GM12864 (cell line): ENCODE measurements around the gene ERI3.

ENCODE experiments used
- DNase-seq: peaks from one replicate; pipeline ENCODE4 v3.0.0-alpha.2; 2011; ENCODE audit warnings: low read depth
- H3K4me3 ChIP-seq: 2 replicates; pipeline ENCODE4 v1.5.1; 2011; ENCODE audit warnings: mild to moderate bottlenecking, low read depth, low read length, control low read depth
- TF ChIP-seq, protein P1 (sequence below): IDR thresholded peaks from 2 replicates; pipeline ENCODE4 v1.5.1; 2011; ENCODE audit warnings: low read depth, mild to moderate bottlenecking, moderate library complexity, low read length, control low read depth, inconsistent platforms; ENCODE audit errors: missing control alignments

Gene ERI3

DNA sequence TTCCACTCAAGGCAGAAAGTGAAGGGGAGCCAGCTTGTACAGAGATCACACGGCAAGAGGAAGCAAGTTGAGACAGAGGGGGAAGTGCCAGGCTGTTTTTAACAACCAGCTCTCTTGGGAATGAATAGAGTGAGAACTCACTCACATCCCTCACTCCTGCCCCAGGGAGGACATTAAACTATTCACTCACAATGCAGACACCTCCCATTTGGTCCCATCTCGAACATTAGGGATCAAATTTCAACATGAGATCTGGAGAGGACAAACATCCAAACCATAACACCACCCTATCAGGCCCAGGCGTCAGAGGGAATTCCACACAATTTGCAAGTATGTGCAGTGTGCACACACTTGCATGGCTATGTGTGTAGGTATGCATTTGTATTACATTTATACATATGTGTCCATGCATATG is 79.1 kb downstream of the ERI3 start:
- H3K4me3 ChIP-seq, result no peak overlapping the region
- DNase-seq, result no peak
- TF ChIP-seq, protein P1, sequence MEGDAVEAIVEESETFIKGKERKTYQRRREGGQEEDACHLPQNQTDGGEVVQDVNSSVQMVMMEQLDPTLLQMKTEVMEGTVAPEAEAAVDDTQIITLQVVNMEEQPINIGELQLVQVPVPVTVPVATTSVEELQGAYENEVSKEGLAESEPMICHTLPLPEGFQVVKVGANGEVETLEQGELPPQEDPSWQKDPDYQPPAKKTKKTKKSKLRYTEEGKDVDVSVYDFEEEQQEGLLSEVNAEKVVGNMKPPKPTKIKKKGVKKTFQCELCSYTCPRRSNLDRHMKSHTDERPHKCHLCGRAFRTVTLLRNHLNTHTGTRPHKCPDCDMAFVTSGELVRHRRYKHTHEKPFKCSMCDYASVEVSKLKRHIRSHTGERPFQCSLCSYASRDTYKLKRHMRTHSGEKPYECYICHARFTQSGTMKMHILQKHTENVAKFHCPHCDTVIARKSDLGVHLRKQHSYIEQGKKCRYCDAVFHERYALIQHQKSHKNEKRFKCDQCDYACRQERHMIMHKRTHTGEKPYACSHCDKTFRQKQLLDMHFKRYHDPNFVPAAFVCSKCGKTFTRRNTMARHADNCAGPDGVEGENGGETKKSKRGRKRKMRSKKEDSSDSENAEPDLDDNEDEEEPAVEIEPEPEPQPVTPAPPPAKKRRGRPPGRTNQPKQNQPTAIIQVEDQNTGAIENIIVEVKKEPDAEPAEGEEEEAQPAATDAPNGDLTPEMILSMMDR, result no peak

DNA sequence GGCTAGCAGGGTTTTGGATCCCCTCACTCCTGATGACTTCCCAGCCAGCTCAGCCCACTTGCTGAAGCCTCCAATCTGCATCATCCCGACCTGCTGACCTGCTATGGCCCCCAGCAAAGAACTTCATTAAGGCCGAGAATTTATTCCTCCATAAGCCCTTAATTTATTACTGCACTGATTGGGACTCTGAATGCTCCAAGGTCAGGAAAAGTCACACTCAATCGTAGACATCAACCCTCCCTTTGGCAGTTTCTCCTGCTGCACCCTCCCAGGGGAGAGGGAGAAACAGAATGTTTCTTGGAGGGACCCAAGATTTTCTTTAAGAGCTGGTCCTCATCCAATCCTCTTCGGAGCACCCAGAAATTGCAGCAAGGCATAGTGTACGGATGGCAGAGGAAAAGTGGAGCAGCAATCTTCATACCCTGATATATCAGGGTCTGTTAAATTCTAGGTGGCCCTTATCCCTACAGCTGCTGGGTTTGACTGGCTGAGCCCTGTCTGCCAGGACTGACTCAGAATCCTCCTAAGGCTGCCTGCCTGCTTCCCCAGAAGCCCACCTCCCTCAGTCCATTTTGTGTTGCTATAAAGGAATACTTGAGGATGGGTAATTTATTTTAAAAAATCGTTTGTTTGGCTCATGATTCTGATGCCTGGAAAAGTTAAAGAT is 79.6 kb downstream of the ERI3 start:
- H3K4me3 ChIP-seq, result no peak overlapping the region
- no peak for DNase-seq
- TF ChIP-seq, protein P1, result no peak

DNA sequence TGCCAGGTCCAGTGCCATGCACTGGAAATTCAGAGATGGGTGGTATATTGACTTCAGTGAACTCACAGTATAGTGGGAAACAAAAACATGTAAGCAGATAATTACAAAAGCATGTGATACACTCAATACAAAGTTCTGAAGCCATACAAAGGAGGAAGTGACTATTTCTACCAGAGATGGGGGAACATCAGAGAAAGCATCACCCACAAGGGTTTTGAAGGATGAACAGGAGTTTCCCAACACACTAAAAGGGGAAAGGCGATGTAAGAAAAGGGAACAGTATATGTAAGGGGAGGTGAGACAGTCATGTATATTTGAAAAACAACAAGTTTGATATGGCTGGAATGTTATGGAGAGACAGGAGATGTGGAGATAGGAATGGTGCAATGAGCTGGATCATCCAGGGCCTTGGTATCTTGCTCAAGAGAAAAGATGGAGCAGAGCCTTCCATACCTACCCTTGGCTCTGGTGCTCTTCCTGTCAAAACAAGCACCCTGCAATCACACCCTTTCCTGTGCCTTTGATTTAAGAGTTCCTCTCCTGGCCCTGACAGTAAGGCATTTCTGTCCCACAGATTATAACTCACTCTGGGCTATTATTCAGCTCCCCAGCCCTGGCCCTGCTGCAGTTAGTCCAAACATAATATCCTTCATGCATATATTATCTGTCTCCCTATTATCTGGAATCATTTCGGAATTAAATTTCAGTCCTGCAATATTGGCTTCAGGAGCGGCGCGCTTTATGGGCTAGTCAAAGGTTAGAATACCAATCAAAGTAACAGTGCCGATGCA is 81.3 kb downstream of the ERI3 start:
- TF ChIP-seq, protein P1, result no peak
- no peak overlapping the region for H3K4me3 ChIP-seq
- DNase-seq, result no peak

DNA sequence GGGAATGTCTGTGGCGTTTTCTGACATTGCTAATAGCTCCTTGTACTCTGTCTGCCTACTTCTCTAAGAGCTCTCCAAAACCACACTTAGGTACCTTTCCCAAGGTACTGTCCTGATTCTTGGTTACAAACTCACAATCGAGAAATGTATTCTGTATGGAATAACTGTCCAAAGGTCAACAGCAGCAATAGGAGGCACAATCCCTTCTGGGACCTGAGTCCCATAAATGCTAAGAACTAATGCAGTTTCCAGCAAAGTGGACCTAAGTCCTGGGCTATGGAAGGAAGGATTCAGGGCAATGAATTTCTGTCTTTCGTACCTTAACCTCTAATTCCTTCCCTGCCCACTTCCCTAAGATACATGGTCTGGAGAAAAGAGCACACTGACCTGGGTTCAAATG is 82.1 kb downstream of the ERI3 start:
- DNase-seq, result no peak
- TF ChIP-seq, protein P1, result no peak
- H3K4me3 ChIP-seq, result no peak overlapping the region

DNA sequence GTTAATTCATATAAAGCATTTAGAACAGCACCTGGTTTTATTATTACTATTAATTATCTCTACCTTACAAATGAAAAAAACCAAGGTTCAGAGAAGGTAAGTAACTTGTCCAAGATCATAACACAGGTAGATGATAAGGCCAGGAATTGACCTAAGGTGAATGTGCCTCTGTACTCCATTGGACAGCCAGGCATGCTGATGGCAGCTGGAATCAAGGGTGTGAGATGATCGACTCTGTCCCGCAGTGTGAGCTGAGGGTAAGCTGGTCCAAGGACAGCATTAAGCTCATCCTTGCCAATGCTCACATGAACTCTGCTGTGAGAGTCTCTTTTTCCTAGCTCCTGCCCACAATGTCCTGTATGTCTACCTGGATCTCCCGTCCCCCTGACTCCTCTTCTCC is 83.4 kb downstream of the ERI3 start:
- TF ChIP-seq, protein P1, result no peak
- no peak for DNase-seq
- H3K4me3 ChIP-seq, result no peak overlapping the region

DNA sequence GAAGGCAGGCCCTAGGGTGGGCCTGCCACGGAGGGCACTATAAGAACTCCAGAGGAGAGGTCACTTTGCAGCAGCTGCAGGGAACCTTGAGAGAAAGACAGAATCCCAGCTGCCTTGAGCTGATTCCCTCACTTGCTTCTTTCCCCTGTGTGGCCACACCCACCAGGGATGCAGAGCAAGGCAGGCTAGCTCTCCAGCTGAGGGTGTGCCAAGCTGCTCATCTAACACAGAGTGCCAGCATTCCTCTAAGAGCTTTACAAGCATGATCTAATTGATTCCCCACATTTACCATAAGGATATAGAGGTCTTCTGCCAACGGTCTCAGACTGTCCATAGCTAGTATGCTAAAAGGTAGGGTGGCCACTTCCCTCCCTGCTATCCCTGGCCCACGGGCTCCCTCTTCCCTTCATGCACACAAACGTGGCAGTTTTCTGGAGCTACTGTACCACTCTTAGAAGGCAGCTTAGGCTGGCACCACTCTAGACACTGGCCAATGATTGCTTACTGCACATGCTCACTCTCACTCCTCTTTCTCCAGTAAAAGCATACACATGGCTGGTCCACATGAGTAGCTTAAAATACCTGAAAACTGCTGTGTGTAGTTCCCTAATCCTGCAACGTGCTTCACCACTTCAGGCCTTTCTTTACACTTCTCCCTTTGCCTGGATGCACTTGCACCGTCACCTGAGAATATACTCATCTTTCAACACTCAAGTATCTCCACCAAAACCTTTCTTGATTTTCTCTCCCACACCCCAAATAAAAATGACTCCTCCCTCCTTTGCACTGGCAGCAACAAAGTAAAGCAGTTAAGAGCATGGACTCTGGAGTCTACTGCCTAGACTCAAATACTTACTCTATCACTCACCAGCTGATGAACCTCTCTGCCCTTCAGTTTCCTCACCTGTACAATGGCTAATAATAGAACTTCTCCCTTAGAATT is 84.1 kb downstream of the ERI3 start:
- DNase-seq, result no peak
- TF ChIP-seq, protein P1, result no peak
- H3K4me3 ChIP-seq, result no peak overlapping the region
